CD1c-positive myeloid dendritic cell (primary cell): ENCODE data around the gene CALML3.

Source experiments
- DNase-seq: peaks from one replicate; pipeline ENCODE4 v3.0.0-alpha.2; 2016; ENCODE audit errors: extremely low spot score

Gene CALML3

GRCh38 chr10:5506751-5507648 is 17.8 kb upstream of the CALML3 start:
- no peak for DNase-seq

GRCh38 chr10:5507649-5508131 is 17.1 kb upstream of the CALML3 start:
- DNase-seq: no peak

DNA sequence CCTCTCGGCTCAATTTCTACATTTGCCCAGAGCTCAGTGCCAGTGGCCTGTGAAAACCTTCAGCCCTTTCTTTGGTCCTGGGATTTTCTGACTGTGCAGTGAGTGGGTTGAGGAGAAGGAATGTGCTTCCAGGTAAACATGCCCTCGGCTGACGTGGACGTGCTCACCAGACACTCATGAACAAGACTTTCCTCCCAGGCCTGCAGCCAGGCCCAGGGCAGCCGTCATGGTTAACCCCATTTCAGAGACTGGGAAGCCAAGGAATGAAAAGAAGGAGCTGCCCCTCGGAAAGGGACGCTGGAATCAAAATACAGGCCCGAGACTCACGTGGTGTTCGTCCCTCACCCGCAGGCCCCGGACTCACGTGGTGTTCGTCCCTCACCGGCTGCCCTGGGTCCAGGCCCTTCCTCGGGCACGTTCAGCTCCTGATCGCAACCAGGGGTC is 16.6 kb upstream of the CALML3 start:
- DNase-seq: no peak

- no peak for DNase-seq
These were observed 16.0 kb upstream of the CALML3 start for GRCh38 chr10:5508786-5509185.

DNA sequence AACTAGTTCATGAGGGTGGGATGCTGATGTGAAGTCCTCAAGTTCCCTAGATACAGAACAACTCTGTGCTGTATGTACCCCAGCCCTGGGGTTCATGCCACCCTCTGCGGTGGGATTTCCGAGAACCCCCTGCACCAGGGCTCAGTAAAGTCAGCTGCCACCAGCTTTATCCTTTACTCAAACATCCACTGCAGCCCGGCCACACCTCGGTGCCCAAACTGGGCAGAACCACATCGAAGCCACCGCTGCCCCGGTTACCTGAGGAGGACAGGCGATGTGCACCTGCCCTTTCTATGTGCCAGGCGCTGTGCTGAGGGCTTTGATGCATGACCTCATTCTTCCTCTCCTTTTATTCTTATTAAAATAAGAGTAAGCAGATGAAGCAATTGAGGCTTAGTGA is 15.5 kb upstream of the CALML3 start:
- DNase-seq: no peak

DNA sequence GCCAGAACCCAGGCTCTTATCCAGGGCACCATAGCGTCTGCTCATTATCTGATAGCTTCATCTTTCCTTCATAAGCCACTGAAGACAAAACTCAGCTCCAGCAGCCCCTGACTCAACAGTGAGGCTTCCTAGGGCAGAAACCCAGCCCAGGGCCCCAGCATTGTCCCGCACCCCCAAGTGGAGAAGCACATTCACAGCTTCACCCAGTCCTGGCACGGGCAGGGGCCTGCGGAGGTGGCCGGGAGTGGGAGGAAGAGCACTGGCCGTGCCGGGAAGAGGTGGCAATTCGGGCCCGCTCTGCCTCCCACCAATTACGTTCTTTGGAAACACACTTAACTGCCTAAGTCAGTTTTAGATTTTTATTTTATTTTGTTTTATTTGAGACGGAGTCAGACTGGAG is 15.1 kb upstream of the CALML3 start:
- no peak for DNase-seq

- no peak for DNase-seq
These were observed 14.3 kb upstream of the CALML3 start for GRCh38 chr10:5510281-5511072.

DNA sequence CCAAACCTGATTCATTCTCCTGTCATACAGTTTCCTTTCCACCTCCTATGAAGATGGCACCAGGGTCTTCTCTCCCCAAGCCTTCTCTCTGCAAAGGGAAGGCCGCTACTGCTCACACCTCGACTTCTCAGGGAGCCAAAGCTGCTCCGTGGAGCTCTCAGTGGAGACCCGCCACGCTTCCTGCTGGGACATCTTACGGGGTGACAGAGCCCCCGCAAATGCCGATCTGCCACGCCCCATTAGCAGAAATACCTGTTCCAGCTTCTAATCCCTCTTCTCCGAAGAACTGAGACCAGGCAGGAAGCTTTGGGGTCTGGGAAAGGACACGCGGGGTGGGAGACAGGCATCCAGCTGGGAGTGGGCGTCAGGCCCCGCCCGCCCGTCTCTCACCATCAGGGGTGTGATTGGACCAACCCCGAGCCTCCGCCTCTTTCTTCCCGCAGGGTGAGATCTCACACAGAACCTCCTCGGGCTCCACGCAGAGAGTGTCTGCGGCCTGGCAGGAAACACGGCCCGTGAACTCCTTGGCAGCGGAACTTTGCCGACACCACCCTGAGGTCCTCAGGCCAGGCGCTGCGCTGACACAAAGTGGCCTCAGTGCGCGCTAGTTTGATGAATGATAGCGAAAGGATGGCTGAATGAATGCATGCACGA is 13.4 kb upstream of the CALML3 start:
- no peak for DNase-seq

- no peak for DNase-seq
These were observed 12.9 kb upstream of the CALML3 start for GRCh38 chr10:5511885-5512280.

- DNase-seq: no peak
These were observed 12.4 kb upstream of the CALML3 start for GRCh38 chr10:5512331-5512730.

DNA sequence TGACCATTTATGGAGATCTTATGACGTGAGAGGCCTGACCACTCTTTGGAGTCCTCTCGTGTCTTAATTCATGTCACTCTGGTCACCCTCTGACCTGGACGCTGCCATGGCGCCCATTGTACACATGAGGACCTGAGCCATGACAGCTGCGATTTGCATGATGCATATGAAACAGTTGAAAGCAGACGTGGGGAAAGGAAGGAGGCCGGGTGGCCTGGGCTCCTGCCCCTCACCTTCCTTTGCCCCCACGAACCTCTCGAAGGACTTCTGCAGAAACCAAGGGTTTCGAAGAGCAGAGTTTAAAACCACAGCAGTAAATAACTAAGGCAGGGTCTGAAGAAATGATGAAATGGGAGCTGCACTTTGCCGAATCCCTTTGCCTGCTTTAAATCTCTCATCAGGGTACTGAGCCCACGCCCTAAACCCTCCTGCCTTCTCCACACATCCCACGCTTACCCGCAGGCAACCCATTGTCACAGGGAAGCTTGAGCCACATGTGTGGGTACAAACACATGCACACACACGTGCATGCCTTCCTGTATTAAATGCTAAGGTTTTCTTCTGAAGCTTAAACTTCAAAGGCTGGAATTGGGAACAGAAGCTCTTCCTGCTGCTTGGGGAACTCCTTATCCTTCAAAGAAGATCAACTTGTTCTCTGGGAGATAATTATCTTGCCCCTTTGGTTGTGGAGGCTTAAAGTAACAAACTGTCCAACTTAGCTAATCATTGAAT is 11.7 kb upstream of the CALML3 start:
- peak; percentile 6 for DNase-seq

DNA sequence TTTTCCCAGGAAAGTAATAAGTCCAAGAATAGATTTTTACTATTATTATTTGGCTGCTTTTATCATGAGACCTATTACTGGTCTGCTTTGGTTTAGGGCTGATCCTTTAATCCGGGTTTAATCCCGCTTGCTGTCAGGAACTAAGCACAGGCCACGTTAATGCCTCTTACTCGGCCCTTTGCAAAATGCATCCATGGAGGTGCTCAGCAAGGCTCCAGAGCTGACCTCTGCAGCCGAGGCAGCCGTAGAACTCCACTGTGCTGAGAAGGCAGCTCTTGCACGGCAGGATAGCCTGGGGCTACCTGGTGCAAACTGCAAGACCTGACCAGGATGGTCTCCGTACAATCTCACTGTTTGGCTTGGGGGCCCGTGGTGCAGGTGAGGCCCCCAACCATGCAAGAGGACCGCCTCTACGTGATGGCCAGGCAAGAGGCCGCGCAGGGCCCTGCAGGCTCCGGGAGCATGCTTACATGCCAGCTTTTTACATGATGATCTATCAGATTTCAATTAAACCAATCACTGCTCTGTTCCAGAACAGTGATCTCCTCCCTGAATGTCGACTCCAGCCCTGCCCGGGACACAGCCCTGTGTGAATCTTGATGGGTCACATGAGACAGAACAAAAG is 10.4 kb upstream of the CALML3 start:
- DNase-seq: no peak

DNA sequence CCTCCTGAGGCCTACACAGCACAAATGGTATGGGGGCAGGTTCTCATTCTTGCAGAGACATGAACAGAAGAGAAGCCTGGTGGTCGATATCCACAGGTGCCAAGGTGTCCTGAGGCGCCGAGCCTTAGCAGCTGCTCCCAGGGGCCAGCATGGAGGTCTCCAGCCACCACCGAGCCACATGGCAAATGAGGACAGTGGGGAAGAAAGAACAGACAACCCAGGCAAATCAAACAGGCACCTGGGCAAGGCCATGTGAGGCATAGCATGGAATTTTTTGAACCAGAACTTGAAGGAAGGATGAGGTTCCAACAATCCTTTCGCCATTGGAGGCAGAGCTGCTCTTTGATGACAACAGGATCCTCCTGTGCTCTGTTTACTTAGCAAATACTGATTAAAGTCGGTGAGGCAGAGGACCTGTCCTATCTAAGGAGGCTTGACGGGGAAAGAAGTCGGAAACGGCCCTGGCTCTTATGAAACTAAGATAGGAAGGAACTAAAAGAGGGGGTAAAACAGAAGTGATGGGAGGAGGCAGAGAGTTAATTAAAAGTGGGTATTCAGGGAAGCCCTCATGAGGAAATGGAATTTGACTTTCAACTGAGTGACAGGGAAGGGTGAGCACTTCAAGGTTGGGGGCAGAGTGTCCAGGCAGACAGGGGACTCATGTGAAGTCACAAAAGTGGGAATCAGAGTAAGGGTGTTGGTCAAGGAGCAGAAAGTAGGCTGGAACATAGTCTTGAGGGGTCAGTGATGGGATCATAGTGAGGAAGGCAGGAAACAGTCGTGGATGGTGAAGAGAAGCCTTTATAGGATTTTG is 8.6 kb upstream of the CALML3 start:
- DNase-seq: no peak

DNA sequence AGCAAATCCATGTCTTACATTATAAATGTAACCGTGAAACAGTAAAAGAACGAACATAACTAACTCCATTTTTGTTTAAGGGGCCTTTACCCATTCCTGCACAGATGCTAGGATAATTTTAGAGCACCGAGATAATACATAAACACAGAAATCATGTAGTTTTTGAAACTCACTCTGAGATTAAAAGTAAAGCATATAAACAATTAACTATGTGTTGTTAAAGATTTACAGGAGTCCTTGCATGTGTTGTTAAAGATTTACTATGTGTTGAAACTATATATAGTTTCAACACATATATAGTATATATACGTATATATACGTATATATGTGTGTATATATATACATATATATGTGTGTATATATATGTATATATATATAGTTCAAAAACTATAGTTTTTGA is 7.2 kb upstream of the CALML3 start:
- DNase-seq: no peak

DNA sequence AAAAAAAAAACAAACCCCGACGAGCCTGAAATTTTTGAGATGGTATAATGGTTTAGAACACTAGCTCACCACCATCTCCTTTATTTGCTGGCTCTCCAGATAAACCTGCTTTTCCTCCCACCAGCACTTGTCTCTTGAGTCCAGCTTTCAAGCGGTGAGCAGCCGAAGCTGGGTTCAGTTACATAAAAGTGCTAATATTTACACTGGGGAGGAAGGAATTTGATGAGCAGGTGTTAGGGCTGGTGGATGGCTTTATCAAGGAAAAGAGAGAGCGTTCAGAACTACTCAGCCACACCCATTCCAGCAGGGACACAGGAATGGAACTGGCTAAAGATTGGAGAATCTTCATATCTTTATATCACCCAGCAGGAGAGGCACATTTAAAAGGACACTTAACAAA is 6.6 kb upstream of the CALML3 start:
- no peak for DNase-seq

GRCh38 chr10:5519054-5519453 is 5.7 kb upstream of the CALML3 start:
- DNase-seq: no peak

GRCh38 chr10:5522913-5523560 is 1.7 kb upstream of the CALML3 start:
- no peak for DNase-seq

DNA sequence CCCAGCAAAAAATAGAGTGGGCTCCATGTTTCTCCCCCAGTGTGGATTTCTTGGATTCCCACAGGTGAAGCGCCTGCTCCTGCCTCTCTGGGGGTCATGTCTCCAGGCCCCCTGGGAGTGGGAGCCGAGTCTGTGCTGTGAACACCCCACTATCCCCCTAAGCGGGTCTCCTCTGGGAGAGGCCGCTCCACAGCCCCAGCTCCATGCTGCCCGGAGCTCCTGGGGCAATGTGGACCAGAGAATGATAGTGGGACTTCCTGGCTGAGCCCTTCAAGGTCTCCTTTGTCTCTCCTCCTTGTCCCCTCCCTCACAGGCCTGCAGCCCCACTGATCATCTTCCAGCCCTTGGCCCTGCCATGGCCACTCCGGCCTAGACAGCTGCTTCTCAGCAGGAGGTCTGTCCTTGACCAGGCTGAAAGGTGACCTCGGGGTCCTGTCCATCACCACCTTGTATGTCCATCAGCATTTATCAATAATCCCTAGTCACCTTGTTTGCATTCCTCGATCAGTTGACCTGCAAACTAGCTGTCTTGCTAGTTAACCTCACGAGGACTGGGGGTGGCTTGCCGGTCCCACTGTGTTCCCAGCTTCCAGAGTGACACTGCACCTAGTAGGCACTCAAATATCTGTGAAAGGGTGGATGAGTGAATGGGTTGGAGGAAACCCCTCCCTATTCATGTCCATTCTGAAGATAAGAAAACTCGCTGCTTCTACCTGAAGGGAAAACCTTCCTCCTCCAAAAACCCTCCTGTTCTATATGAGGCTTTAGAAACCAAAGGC is 776 bp upstream of the CALML3 start:
- no peak for DNase-seq
